WI38 (cell line): ENCODE measurements around the gene PVR.
"Not testable (repeated sequence)": the region's sequence is repeated elsewhere in the genome, so short reads cannot be mapped to it uniquely, and the experiment has no call there.

Experiments
- H3K4me3 ChIP-seq: 2 replicates; pipeline ENCODE4 v1.5.1; 2011; ENCODE audit warnings: low read depth, mild to moderate bottlenecking, control low read depth, low read length
- CTCF ChIP-seq: IDR thresholded peaks from 2 replicates; pipeline ENCODE4 v1.5.1; 2012; ENCODE audit warnings: low read depth, mild to moderate bottlenecking, control low read depth, low read length

PVR gene

GRCh38 chr19:44609219-44609618, 34.5 kb upstream of the PVR start:
- TF ChIP-seq CTCF = no peak
- no peak overlapping the region for H3K4me3 ChIP-seq

- not testable (repeated sequence) for H3K4me3 ChIP-seq
- TF ChIP-seq CTCF = peak; percentile 26
Measured at GRCh38 chr19:44610497-44610896, 33.2 kb upstream of the PVR start.

- no peak overlapping the region for H3K4me3 ChIP-seq
- TF ChIP-seq CTCF = no peak
Measured at GRCh38 chr19:44611812-44612295, 31.9 kb upstream of the PVR start.

- TF ChIP-seq CTCF = no peak
- no peak within 1 kb of the TSS for H3K4me3 ChIP-seq
Measured at GRCh38 chr19:44613295-44614178, 30.2 kb upstream of the PVR start, which contains the start of gene IGSF23. Gene IGSF23, plus strand, starts transcription at chr19:44613563. Its CDS starts 83 bp downstream, at chr19:44613646.

GRCh38 chr19:44614313-44614712, 29.4 kb upstream of the PVR start:
- no peak overlapping the region for H3K4me3 ChIP-seq
- TF ChIP-seq CTCF = no peak

GRCh38 chr19:44615863-44616247, 27.9 kb upstream of the PVR start:
- no peak for TF ChIP-seq CTCF
- no peak overlapping the region for H3K4me3 ChIP-seq
